Neural cell (in vitro differentiated cells): ENCODE data around the gene LENG9. TPM values are rescaled to one million over a fixed set of nuclear protein-coding genes. Genes with fewer than 3 reads are reported as not detected.

Source experiments
- H2AFZ ChIP-seq: fragments of 200-600, 300-800 bp; sonication (generic), shearing (Covaris generic); 2 replicates; pipeline ENCODE4 v1.6.0; 2014; ENCODE audit warnings: low read depth, mild to moderate bottlenecking, antibody characterized with exemption, low read length, moderate library complexity
- H3F3A ChIP-seq: fragments of 200-600 bp; shearing (Covaris generic); 2 replicates; pipeline ENCODE4 v1.6.1; 2016; ENCODE audit warnings: mild to moderate bottlenecking, moderate library complexity, mixed read lengths, antibody characterized with exemption, low read length; ENCODE audit not compliant: insufficient read depth, poor library complexity, severe bottlenecking
- H3K27ac ChIP-seq: fragments of 200-600, 300-800 bp; sonication (generic), shearing (Covaris generic); 2 replicates; pipeline ENCODE4 v1.5.1; 2014; ENCODE audit warnings: mild to moderate bottlenecking, low read length, moderate library complexity
- H3K27me3 ChIP-seq: fragments of 300-800, 200-600 bp; sonication (generic), shearing (Covaris generic); 2 replicates; pipeline ENCODE4 v1.6.0; 2014; ENCODE audit warnings: mild to moderate bottlenecking, low read depth, low read length, moderate library complexity; ENCODE audit not compliant: insufficient read depth
- H3K36me3 ChIP-seq: fragments of 300-800, 200-600 bp; sonication (generic), shearing (Covaris generic); 2 replicates; pipeline ENCODE4 v1.5.1; 2014; ENCODE audit warnings: mild to moderate bottlenecking, antibody characterized with exemption, low read length, moderate library complexity; ENCODE audit not compliant: insufficient read depth
- H3K4me2 ChIP-seq: fragments of 300-800, 200-600 bp; sonication (generic), shearing (Covaris generic); 2 replicates; pipeline ENCODE4 v1.6.0; 2014; ENCODE audit warnings: mild to moderate bottlenecking, low read length
- H3K4me3 ChIP-seq: fragments of 300-800, 200-600 bp; sonication (generic), shearing (Covaris generic); 2 replicates; pipeline ENCODE4 v1.5.1; 2014; ENCODE audit warnings: mild to moderate bottlenecking, low read length, moderate library complexity
- H3K79me2 ChIP-seq: fragments of 200-600 bp; shearing (Covaris generic); replicated peaks from 2 replicates; pipeline ENCODE4 v1.6.0; 2014; ENCODE audit warnings: mild to moderate bottlenecking, low read length, moderate library complexity; ENCODE audit not compliant: insufficient read depth
- H3K9ac ChIP-seq: fragments of 300-800, 200-600 bp; sonication (generic), shearing (Covaris generic); 2 replicates; pipeline ENCODE4 v1.6.1; 2016; ENCODE audit warnings: mild to moderate bottlenecking, low read length, mixed read lengths
- H3K9me2 ChIP-seq: fragments of 200-600 bp; shearing (Covaris generic); 2 replicates; pipeline ENCODE4 v1.6.1; 2016; ENCODE audit warnings: mild to moderate bottlenecking, low read length, mixed read lengths; ENCODE audit not compliant: insufficient read depth
- H3K9me3 ChIP-seq: fragments of 200-600, 300-800 bp; sonication (generic), shearing (Covaris generic); 2 replicates; pipeline ENCODE4 v1.6.1; 2016; ENCODE audit warnings: mild to moderate bottlenecking, mixed run types, low read length, moderate library complexity, mixed read lengths
- H4K20me1 ChIP-seq: fragments of 200-600 bp; shearing (Covaris generic); 2 replicates; pipeline ENCODE4 v1.6.1; 2016; ENCODE audit warnings: mild to moderate bottlenecking, mixed run types; ENCODE audit not compliant: insufficient read depth
- CTCF ChIP-seq: fragments of 450-650 bp; IDR thresholded peaks from 2 replicates; pipeline ENCODE4 v1.5.1; 2014; ENCODE audit warnings: antibody characterized with exemption, mild to moderate bottlenecking, moderate library complexity; ENCODE audit not compliant: poor library complexity, severe bottlenecking
- EP300 ChIP-seq: fragments of 450-650 bp; conservative IDR thresholded peaks from 2 replicates; pipeline ENCODE4 v1.6.1; 2014; ENCODE audit warnings: antibody characterized with exemption, mild to moderate bottlenecking, moderate library complexity; ENCODE audit not compliant: poor library complexity, severe bottlenecking
- EZH2 ChIP-seq: fragments of 200-600, 300-800 bp; shearing (Covaris generic), sonication (generic); IDR thresholded peaks from 2 replicates; pipeline ENCODE4 v1.6.1; 2014; ENCODE audit warnings: antibody characterized with exemption, low read length, borderline replicate concordance, mild to moderate bottlenecking; ENCODE audit not compliant: insufficient read depth, poor library complexity, severe bottlenecking
- MXI1 ChIP-seq: fragments of 450-650 bp; conservative IDR thresholded peaks from 2 replicates; pipeline ENCODE4 v1.6.1; 2014; ENCODE audit warnings: antibody characterized with exemption, mild to moderate bottlenecking; ENCODE audit not compliant: poor library complexity, severe bottlenecking
- POLR2AphosphoS5 ChIP-seq: IDR thresholded peaks from 2 replicates; pipeline ENCODE4 v1.6.1; 2012
- RAD21 ChIP-seq: fragments of 450-650 bp; conservative IDR thresholded peaks from 2 replicates; pipeline ENCODE4 v1.6.1; 2014; ENCODE audit warnings: antibody characterized with exemption, mild to moderate bottlenecking, moderate library complexity
- REST ChIP-seq: IDR thresholded peaks from 2 replicates; pipeline ENCODE4 v1.6.1; 2012; ENCODE audit warnings: borderline replicate concordance
- SMC3 ChIP-seq: fragments of 450-650 bp; conservative IDR thresholded peaks from 2 replicates; pipeline ENCODE4 v1.6.1; 2014; ENCODE audit warnings: antibody characterized with exemption, mild to moderate bottlenecking, moderate library complexity; ENCODE audit not compliant: poor library complexity
- TAF1 ChIP-seq: IDR thresholded peaks from 2 replicates; pipeline ENCODE4 v1.6.1; 2012; ENCODE audit warnings: low read depth
- polyA plus RNA-seq: library from polyadenylated mRNA; depleted of rRNA; stranded (reverse); fragments of >200 nt; gene quantifications from 2 replicates; pipeline ENCODE4 v1.2.3, GENCODE V29; 2014

The LENG9 gene
- polyA plus RNA-seq, 1 donor from 2014 or later = 0.58 TPM

GRCh38 chr19:54485851-54486250 lies 22.3 kb upstream of the LENG9 start:
- Histone ChIP-seq H2AFZ (no peak overlapping the region), H3K79me2 (no peaks in the 10 kb centered on the region), H3K27ac (no peak overlapping the region), H4K20me1 (no peaks in the 10 kb centered on the region), H3K9me3 (no peaks in the 10 kb centered on the region), H3K27me3 (no peaks in the 10 kb centered on the region), H3K4me2 (no peak overlapping the region), H3K4me3 (no peak overlapping the region), H3F3A (no peaks in the 10 kb centered on the region), H3K36me3 (no peaks in the 10 kb centered on the region), H3K9me2 (no peaks in the 10 kb centered on the region), H3K9ac (no peak overlapping the region)
- no peak for TF ChIP-seq REST

GRCh38 chr19:54484451-54484850 lies 20.9 kb upstream of the LENG9 start:
- TF ChIP-seq TAF1 (no peak), SMC3 (no peak), EZH2 (no peak), RAD21 (no peak), REST (no peak), EP300 (no peak), MXI1 (no peak), CTCF (no peak), POLR2AphosphoS5 (no peak)
- Histone ChIP-seq H3K4me3 (no peak overlapping the region), H3K27ac (no peak overlapping the region), H3K9ac (no peak overlapping the region), H2AFZ (no peak overlapping the region), H3K9me2 (no peaks in the 10 kb centered on the region), H3K27me3 (no peaks in the 10 kb centered on the region), H3K4me2 (no peak overlapping the region), H3K79me2 (no peaks in the 10 kb centered on the region), H3K9me3 (no peaks in the 10 kb centered on the region), H4K20me1 (no peaks in the 10 kb centered on the region), H3K36me3 (no peaks in the 10 kb centered on the region), H3F3A (no peaks in the 10 kb centered on the region)
